WERI-Rb-1 (cell line): ENCODE measurements around the gene CEMIP.

Source experiments
- DNase-seq: peaks from one replicate; pipeline ENCODE4 v3.0.0-alpha.2; 2020
- H3K27ac ChIP-seq: fragments of 250-450 bp; sonication (Bioruptor Pico); 2 replicates; pipeline ENCODE4 v1.5.1; 2020; ENCODE audit warnings: mild to moderate bottlenecking, moderate library complexity
- H3K27me3 ChIP-seq: fragments of 250-450 bp; sonication (Bioruptor Pico); 2 replicates; pipeline ENCODE4 v1.5.1; 2021; ENCODE audit warnings: mild to moderate bottlenecking, low read depth, moderate library complexity; ENCODE audit not compliant: insufficient read depth, severe bottlenecking
- H3K36me3 ChIP-seq: fragments of 250-450 bp; sonication (Bioruptor Pico); 2 replicates; pipeline ENCODE4 v1.5.1; 2020; ENCODE audit warnings: mild to moderate bottlenecking, moderate library complexity
- H3K4me3 ChIP-seq: 2 replicates; pipeline ENCODE4 v1.5.1; 2011; ENCODE audit warnings: low read depth, mild to moderate bottlenecking, control low read depth, low read length
- H3K9me3 ChIP-seq: fragments of 250-450 bp; sonication (Bioruptor Pico); 2 replicates; pipeline ENCODE4 v1.5.1; 2021; ENCODE audit warnings: mild to moderate bottlenecking, moderate library complexity; ENCODE audit not compliant: severe bottlenecking
- TF ChIP-seq, protein P1 (sequence below): IDR thresholded peaks from 2 replicates; pipeline ENCODE4 v1.5.1; 2011; ENCODE audit warnings: low read depth, mild to moderate bottlenecking, control low read depth, inconsistent platforms, low read length

The CEMIP gene

DNA sequence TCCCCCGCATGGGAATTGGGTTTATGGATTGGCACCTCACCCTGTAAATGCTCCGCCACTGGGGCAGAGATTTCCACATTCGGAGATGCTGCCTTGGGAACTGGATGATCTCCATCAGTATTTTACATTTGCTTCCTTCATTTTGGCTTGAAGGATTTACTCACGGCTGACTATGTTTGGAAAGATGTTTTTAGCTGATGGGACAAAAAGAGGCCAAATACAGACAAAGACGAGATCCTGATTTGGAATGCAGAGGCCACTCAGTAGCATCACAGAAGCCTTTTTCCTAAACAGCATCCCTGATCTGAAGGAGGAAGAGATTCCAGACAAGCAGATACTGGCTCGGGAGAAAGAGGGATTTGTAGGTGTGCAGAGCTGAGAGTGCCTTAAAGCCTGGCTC lies 133.5 kb downstream of the CEMIP start:
- no peaks in the 10 kb centered on the region for H3K36me3 ChIP-seq
- DNase-seq: no peak
- H3K9me3 ChIP-seq: no peaks in the 10 kb centered on the region
- H3K4me3 ChIP-seq: no peak overlapping the region
- no peaks in the 10 kb centered on the region for H3K27me3 ChIP-seq
- TF ChIP-seq, protein P1, sequence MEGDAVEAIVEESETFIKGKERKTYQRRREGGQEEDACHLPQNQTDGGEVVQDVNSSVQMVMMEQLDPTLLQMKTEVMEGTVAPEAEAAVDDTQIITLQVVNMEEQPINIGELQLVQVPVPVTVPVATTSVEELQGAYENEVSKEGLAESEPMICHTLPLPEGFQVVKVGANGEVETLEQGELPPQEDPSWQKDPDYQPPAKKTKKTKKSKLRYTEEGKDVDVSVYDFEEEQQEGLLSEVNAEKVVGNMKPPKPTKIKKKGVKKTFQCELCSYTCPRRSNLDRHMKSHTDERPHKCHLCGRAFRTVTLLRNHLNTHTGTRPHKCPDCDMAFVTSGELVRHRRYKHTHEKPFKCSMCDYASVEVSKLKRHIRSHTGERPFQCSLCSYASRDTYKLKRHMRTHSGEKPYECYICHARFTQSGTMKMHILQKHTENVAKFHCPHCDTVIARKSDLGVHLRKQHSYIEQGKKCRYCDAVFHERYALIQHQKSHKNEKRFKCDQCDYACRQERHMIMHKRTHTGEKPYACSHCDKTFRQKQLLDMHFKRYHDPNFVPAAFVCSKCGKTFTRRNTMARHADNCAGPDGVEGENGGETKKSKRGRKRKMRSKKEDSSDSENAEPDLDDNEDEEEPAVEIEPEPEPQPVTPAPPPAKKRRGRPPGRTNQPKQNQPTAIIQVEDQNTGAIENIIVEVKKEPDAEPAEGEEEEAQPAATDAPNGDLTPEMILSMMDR: no peak
- no peak overlapping the region for H3K27ac ChIP-seq

DNA sequence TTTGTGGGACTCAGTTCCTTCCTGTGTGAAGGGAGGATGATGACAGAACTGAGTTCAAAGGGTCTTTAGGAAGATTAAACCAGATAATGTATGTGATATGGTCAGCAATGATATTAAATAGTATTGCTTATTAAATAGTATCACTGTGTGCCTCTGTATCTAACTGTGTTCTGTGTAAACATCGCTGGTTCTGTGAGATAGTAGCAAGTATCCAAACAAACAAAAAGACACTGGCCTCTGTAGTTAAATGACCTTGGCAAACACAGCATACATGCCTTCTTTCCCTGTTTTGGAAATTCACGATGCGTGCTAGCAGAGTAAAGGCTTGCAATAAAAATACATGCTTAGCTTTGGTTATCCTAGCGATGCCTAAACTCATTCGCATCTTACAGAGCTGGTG lies 134.4 kb downstream of the CEMIP start:
- H3K36me3 ChIP-seq: no peaks in the 10 kb centered on the region
- no peak for DNase-seq
- no peaks in the 10 kb centered on the region for H3K9me3 ChIP-seq
- H3K27me3 ChIP-seq: no peaks in the 10 kb centered on the region
- TF ChIP-seq, protein P1: no peak
- no peak overlapping the region for H3K4me3 ChIP-seq
- no peak overlapping the region for H3K27ac ChIP-seq

DNA sequence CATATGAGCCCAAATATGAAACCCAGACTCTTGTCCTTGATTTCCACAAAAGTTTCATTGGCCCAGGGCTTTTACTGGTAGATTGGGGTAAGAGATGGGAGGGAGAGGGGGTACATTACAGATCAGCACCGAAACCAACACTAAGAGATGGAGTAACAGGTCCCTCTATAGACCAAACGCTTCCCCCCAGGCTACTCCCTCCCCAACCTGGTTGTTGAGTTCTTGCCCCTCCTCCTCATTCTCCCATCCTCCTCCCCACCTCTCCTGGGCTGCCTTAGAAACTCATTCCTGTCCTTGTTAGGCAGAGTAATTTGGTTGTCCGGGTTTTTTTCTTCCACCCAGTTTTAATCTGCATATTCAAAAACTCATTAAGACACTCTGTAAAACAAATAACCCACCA lies 136.3 kb downstream of the CEMIP start:
- DNase-seq: no peak
- Histone ChIP-seq H3K4me3 (no peak overlapping the region), H3K36me3 (no peaks in the 10 kb centered on the region), H3K27me3 (no peaks in the 10 kb centered on the region), H3K27ac (no peak overlapping the region), H3K9me3 (no peaks in the 10 kb centered on the region)
- TF ChIP-seq, protein P1: peak; percentile 28; the same call in 1 of the 2 replicates

DNA sequence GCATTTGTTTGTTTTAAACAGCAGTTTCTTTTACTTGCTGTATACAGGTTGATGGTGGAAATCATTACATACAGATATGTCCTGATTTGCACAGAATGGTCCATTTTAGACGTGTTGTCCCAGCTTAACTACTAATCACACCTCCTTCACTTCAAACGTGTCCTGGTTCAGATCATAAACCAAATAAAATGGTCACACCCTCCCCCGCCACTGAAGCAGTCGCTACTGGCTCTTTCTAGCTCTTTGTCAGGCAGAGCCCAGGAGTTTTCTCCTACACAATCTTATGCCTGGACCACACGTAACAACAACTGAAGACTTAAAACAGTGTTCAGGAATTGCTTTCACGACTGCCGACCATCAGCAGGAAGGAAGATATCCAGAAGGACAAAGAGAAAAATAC lies 136.9 kb downstream of the CEMIP start:
- no peaks in the 10 kb centered on the region for H3K27me3 ChIP-seq
- no peaks in the 10 kb centered on the region for H3K36me3 ChIP-seq
- H3K27ac ChIP-seq: no peak overlapping the region
- TF ChIP-seq, protein P1: no peak
- no peak overlapping the region for H3K4me3 ChIP-seq
- H3K9me3 ChIP-seq: no peaks in the 10 kb centered on the region
- no peak for DNase-seq

DNA sequence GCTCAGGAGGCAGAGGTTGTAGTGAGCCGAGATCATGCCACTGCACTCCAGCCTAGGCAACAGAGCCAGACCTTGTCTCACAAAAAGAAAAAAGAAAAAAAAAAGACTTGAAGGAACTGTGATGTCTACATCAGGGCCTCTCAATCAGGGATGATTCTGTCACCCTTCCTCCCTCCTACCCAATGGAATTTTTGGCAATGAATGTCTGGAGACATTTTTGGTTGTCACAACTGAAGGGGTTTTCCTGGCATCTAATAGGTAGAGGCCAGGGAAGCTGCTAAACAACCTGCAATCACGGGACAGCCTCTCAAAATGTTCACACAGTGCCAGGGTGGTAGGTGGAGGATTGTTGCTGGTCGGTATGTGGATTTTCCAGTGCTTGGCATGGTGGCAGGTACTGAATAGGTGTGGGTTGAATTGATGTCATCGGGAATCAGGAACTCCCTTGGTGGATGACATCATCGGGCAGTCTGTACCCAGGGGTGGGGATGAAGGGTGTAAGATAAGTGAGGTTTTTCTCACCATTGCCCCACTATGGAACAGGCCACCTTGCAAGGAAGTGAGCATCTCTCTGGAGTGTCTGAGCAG lies 139.1 kb downstream of the CEMIP start:
- TF ChIP-seq, protein P1: no peak
- no peaks in the 10 kb centered on the region for H3K36me3 ChIP-seq
- H3K27ac ChIP-seq: no peak overlapping the region
- no peaks in the 10 kb centered on the region for H3K9me3 ChIP-seq
- no peak for DNase-seq
- H3K27me3 ChIP-seq: no peaks in the 10 kb centered on the region
- H3K4me3 ChIP-seq: no peak overlapping the region

DNA sequence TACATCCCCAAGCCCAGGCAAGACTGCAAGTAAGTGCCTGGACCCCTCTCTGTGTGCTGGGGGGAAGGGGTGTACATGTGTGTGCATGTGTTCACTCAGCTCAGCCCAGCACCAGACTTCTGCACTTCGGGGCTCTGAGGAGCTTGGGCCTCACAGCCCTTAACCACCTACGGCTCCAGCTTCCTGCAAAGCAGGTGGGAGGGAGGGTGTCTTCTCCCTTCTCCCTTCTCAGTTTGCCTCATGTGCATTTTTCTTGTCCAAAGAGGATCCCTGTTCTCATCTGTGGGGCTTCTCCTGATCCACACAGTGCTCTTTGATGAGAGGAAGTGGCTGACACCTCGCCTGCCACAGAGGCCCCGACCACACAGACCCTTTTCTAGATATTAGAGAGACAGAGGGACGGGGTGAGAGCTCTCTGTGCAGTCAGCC lies 141.1 kb downstream of the CEMIP start:
- Histone ChIP-seq H3K4me3 (no peak overlapping the region), H3K27me3 (no peaks in the 10 kb centered on the region), H3K9me3 (no peaks in the 10 kb centered on the region), H3K36me3 (no peaks in the 10 kb centered on the region), H3K27ac (no peak overlapping the region)
- TF ChIP-seq, protein P1: no peak
- DNase-seq: no peak
